Suprapubic skin (tissue), 4 donors: ENCODE results near the gene ARCN1.

Experiments used
- CTCF ChIP-seq, 2 donors: fragments of 200-600 bp in 1 of 2; fragments of 450-650 bp in 1 of 2; sonication (generic) in 1 of 2; IDR thresholded peaks; one replicate each; pipeline ENCODE4 v1.5.1; 2016 to 2019; ENCODE audit warnings: antibody characterized with exemption in 2 of 2, mild to moderate bottlenecking in 1 of 2, moderate library complexity in 1 of 2
- EP300 ChIP-seq: sonication (generic); formaldehyde crosslinking; IDR thresholded peaks from one replicate; pipeline ENCODE4 v1.6.1; 2017; ENCODE audit warnings: antibody characterized with exemption
- POLR2A ChIP-seq, 2 donors: fragments of 450-650 bp; IDR thresholded peaks; one replicate each; pipeline ENCODE4 v1.6.1; 2017; ENCODE audit warnings: antibody characterized with exemption in 2 of 2, mild to moderate bottlenecking in 2 of 2, moderate library complexity in 2 of 2
- POLR2AphosphoS5 ChIP-seq, 3 donors: sonication (generic); formaldehyde crosslinking; IDR thresholded peaks; one replicate each; pipeline ENCODE4 v1.6.1; 2017; ENCODE audit warnings: antibody characterized with exemption in 3 of 3

- TF ChIP-seq CTCF (IDR thresholded peaks at IDR 0.05): no peak
- no peak for TF ChIP-seq EP300
- no peak for TF ChIP-seq POLR2AphosphoS5 (IDR thresholded peaks at IDR 0.05)
- TF ChIP-seq POLR2A (IDR thresholded peaks at IDR 0.05): no peak
Observed at GRCh38 chr11:118537409-118537980, 34.7 kb upstream of the ARCN1 start.
